Measurements from ENCODE around the gene ZSCAN20.
A peak's percentile ranks its signal among the peaks of the same experiment; 100 is the strongest.

ZSCAN20 gene

GRCh38 chr1:33443705-33444180 is 28.7 kb upstream of the ZSCAN20 start:
- DNase-seq: peak; percentile 38

- no peak for DNase-seq
Measured at GRCh38 chr1:33445108-33445507, 27.3 kb upstream of the ZSCAN20 start.

- DNase-seq: no peak
Measured at GRCh38 chr1:33446590-33446989, 25.9 kb upstream of the ZSCAN20 start.

- DNase-seq: no peak
Measured at GRCh38 chr1:33454646-33455282, 17.7 kb upstream of the ZSCAN20 start.

GRCh38 chr1:33455539-33456501 is 16.6 kb upstream of the ZSCAN20 start:
- peak; percentile 61 for DNase-seq

- DNase-seq: no peak
Measured at GRCh38 chr1:33456502-33456886, 16.0 kb upstream of the ZSCAN20 start.

- no peak for DNase-seq
Measured at GRCh38 chr1:33459691-33460090, 12.8 kb upstream of the ZSCAN20 start.

GRCh38 chr1:33460144-33460543 is 12.3 kb upstream of the ZSCAN20 start:
- DNase-seq: no peak

- DNase-seq: no peak
Measured at GRCh38 chr1:33460947-33461629, 11.4 kb upstream of the ZSCAN20 start.

GRCh38 chr1:33462405-33463164 is 9.9 kb upstream of the ZSCAN20 start:
- no peak for DNase-seq

GRCh38 chr1:33464552-33464951 is 7.9 kb upstream of the ZSCAN20 start:
- no peak for DNase-seq

GRCh38 chr1:33465316-33465715 is 7.1 kb upstream of the ZSCAN20 start:
- no peak for DNase-seq

GRCh38 chr1:33466159-33466558 is 6.3 kb upstream of the ZSCAN20 start:
- DNase-seq: no peak

- no peak for DNase-seq
Measured at GRCh38 chr1:33468011-33468410, 4.4 kb upstream of the ZSCAN20 start.

- DNase-seq: no peak
Measured at GRCh38 chr1:33468531-33468930, 3.9 kb upstream of the ZSCAN20 start.

- DNase-seq: no peak
Measured at GRCh38 chr1:33468967-33469366, 3.5 kb upstream of the ZSCAN20 start.

- no peak for DNase-seq
Measured at GRCh38 chr1:33469691-33470090, 2.8 kb upstream of the ZSCAN20 start.

- peak; percentile 76 for DNase-seq
Measured at GRCh38 chr1:33470495-33471012, 1.9 kb upstream of the ZSCAN20 start.

- no peak for DNase-seq
Measured at GRCh38 chr1:33471416-33471815, 1.0 kb upstream of the ZSCAN20 start.

- DNase-seq: no peak
Measured at GRCh38 chr1:33473900-33474299, 1.5 kb downstream of the ZSCAN20 start.

GRCh38 chr1:33477451-33477850 is 5.0 kb downstream of the ZSCAN20 start:
- DNase-seq: no peak

GRCh38 chr1:33482412-33482811 is 10.0 kb downstream of the ZSCAN20 start:
- DNase-seq: no peak
